ENCODE measurements around the gene PAXIP1. TPM values are rescaled to one million over a fixed set of nuclear protein-coding genes. Genes with fewer than 3 reads are reported as not detected.

Gene PAXIP1
- total and polyA plus RNA-seq, 10 of the 15 experiments (the other 5 are each of a cell fraction or from before 2014, with no cell fraction given) = 7.3 to 27.2 (median 18.1) TPM

DNA sequence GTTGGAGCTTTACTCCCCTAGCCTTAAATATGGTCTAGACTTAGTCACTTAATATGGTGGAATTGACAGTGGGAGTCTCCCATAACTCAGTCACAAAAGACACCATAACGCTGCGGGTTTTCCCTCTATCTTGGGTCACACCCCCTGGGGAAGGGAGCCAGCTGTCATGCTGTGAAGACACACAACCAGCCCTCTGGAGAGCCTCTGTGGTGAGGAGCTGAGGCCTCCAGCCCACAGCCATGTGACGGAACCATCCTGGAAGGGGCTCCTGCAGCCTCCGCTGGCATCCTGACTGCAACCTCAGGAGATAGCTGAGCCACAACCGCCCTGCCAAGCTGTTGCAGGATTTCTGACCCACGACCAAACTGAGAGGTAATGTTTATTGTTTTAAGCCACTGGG, 37.9 kb downstream of the PAXIP1 start (continued):
- TF ChIP-seq CEBPZ (IDR thresholded peaks at IDR 0.05; ENCODE audit: low read depth, low read length) = no peak
- TF ChIP-seq BCL3 (IDR thresholded peaks at IDR 0.05; ENCODE audit: borderline replicate concordance, insufficient read depth, low read depth, low read length, poor library complexity, severe bottlenecking) = no peak
- TF ChIP-seq JUNB (IDR thresholded peaks at IDR 0.05) = no peak

DNA sequence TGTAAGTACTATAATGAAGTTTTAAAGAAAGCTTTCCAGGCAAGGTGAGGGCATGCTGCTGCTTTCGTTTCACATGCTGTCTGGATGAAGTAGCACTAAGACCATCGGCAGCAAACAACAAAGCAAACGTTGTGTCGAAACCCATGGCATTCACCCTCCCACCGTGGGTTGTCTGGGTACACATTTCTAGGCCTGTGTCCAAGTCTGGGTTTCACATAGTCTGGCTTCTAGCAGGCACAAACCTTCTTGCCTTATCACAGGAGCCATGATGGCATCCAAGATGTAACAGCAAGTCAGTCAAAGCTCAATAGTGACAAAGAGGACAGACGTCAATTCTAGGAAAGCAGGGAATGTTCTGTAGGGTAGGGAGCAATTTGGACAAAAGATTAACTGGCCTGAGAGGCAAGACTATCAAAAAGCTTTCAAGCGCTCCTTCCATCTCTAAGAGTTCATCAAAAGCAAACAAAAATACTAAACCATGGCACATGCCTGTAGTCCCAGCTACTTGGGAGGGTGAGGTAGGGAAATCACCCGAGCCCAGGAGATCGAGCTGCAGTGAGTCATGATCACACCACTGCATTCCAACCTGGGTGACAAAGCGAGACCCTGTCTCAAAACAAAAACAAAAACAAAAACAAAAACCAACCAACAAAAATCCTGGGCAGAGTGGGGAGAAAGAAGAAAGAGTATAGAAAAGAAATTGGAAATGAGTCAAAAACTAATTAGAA, 42.7 kb downstream of the PAXIP1 start:
- ChIA-PET POLR2A (no interaction called here), SMC1A (ENCODE audit: uncharacterized antibody, unreplicated experiment) (no interaction called here), RAD21 (ENCODE audit: unreplicated experiment) (no interaction called here), CTCF (no interaction called here)
- intact Hi-C loops (cut with micrococcal nuclease; ENCODE audit: unreplicated experiment) = no loop called here
- over 99% methylated on average over 10 of the region's 10 CpGs for WGBS (ENCODE audit: insufficient coverage, insufficient replicate concordance, low lambda C conversion rate, missing lambda C conversion rate)
- H3K27me3 ChIP-seq (replicated peaks in 1 of 2; ENCODE audit: control insufficient read depth in 2 of 2, insufficient read depth in 2 of 2, low read length in 1 of 2) = no peaks in the 10 kb centered on the region
- BruUV-seq (replicated peaks) = no TSS peak
- no peaks in the 10 kb centered on the region for H4K20me1 ChIP-seq (ENCODE audit: control insufficient read depth, insufficient read depth)
- H3K79me2 ChIP-seq (ENCODE audit: control insufficient read depth, insufficient read depth, low read length) = no peaks in the 10 kb centered on the region
- ATAC-seq (no peak), DNase-seq (ENCODE audit: low read depth, low spot score) (no peak), FAIRE-seq (no peak)
- no peak overlapping the region for H3K27ac ChIP-seq (ENCODE audit: control insufficient read depth, insufficient read depth)
- H3K4me1 ChIP-seq (ENCODE audit: control insufficient read depth, insufficient read depth, low read length) = no peaks in the 10 kb centered on the region
- peaks cover 8 to 32% of the 10 kb centered on the region in 2 experiments for H3K36me3 ChIP-seq (ENCODE audit: control insufficient read depth in 2 of 2, insufficient read depth in 2 of 2, low read length in 1 of 2)
- in situ Hi-C loops (cut with MboI) = no loop called here
- no peak overlapping the region for H3K4me3 ChIP-seq
- no peak overlapping the region for H2AFZ ChIP-seq (ENCODE audit: control insufficient read depth, low read depth, low read length)
- H3K4me2 ChIP-seq (ENCODE audit: control insufficient read depth, insufficient read depth) = no peak overlapping the region
- no peaks in the 10 kb centered on the region for H3K9me3 ChIP-seq (replicated peaks; ENCODE audit: control insufficient read depth, insufficient read depth, low read length)
- no peak overlapping the region for H3K9ac ChIP-seq (ENCODE audit: control insufficient read depth, insufficient read depth, low read length)
- TF ChIP-seq, protein P1, sequence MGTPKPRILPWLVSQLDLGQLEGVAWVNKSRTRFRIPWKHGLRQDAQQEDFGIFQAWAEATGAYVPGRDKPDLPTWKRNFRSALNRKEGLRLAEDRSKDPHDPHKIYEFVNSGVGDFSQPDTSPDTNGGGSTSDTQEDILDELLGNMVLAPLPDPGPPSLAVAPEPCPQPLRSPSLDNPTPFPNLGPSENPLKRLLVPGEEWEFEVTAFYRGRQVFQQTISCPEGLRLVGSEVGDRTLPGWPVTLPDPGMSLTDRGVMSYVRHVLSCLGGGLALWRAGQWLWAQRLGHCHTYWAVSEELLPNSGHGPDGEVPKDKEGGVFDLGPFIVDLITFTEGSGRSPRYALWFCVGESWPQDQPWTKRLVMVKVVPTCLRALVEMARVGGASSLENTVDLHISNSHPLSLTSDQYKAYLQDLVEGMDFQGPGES (IDR thresholded peaks at IDR 0.05) = no peak
- TF ChIP-seq, protein P2, sequence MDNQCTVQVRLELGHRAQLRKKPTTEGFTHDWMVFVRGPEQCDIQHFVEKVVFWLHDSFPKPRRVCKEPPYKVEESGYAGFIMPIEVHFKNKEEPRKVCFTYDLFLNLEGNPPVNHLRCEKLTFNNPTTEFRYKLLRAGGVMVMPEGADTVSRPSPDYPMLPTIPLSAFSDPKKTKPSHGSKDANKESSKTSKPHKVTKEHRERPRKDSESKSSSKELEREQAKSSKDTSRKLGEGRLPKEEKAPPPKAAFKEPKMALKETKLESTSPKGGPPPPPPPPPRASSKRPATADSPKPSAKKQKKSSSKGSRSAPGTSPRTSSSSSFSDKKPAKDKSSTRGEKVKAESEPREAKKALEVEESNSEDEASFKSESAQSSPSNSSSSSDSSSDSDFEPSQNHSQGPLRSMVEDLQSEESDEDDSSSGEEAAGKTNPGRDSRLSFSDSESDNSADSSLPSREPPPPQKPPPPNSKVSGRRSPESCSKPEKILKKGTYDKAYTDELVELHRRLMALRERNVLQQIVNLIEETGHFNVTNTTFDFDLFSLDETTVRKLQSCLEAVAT (IDR thresholded peaks at IDR 0.05) = no peak
- TF ChIP-seq MTA3 (IDR thresholded peaks at IDR 0.05; ENCODE audit: borderline replicate concordance, low read length) (no peak), EGR1 (IDR thresholded peaks at IDR 0.05; ENCODE audit: borderline replicate concordance in 1 of 2, low read depth in 2 of 2, low read length in 2 of 2) (no peak), ZBTB4 (CRISPR knock-in tag; IDR thresholded peaks at IDR 0.05) (no peak), MYB (IDR thresholded peaks at IDR 0.05; ENCODE audit: borderline replicate concordance, low read depth, low read length) (no peak)

Data from GM12878 (cell line).